Caco-2 (cell line): Measurements from ENCODE around the gene ANKRD23. TPM values are rescaled to one million over a fixed set of nuclear protein-coding genes. Genes with fewer than 3 reads are reported as not detected.

Experiments used
- BruUV-seq: library from RNA; stranded (reverse); fragments of 400-500 nt; replicated peaks from 2 replicates; lab custom pipeline; 2021; lab: Mats Ljungman, UMichigan
- CTCF ChIA-PET: fragments of 300-600 bp; sonication (Branson Sonifier 250); formaldehyde crosslinking; loops from one replicate; lab custom pipeline; 2022; ENCODE audit warnings: antibody characterized with exemption; lab: Charles Lee
- POLR2A ChIA-PET: fragments of 300-600 bp; sonication (Branson Sonifier 250); formaldehyde crosslinking; loops from one replicate; lab custom pipeline; 2022; ENCODE audit warnings: antibody characterized with exemption; lab: Charles Lee
- DNase-seq, 2 experiments: peaks; one replicate each; pipeline versions ENCODE4 v3.0.0 to v3.0.0-alpha.2; 2020 to 2022
- H3K27me3 ChIP-seq: replicated peaks from 2 replicates; pipeline ENCODE4 v1.6.0; 2011; ENCODE audit warnings: low read length; ENCODE audit not compliant: control insufficient read depth, insufficient read depth
- H3K36me3 ChIP-seq: 2 replicates; pipeline ENCODE4 v1.5.1; 2011; ENCODE audit warnings: low read length; ENCODE audit not compliant: control insufficient read depth, insufficient read depth
- H3K4me1 ChIP-seq: fragments of 250-450 bp; sonication (Bioruptor Pico); 2 replicates; pipeline ENCODE4 v1.5.1; 2020; ENCODE audit warnings: mild to moderate bottlenecking
- H3K4me3 ChIP-seq: 2 replicates; pipeline ENCODE4 v1.5.1; 2011; ENCODE audit warnings: low read depth, mild to moderate bottlenecking, control low read depth, low read length
- H3K9me3 ChIP-seq: fragments of 250-450 bp; sonication (Bioruptor Pico); 2 replicates; pipeline ENCODE4 v1.5.1; 2020; ENCODE audit warnings: mild to moderate bottlenecking, moderate library complexity
- H3K27ac Mint-ChIP-seq: one replicate; pipeline ENCODE4 v1.8.0; 2022; ENCODE audit warnings: mixed read lengths; ENCODE audit not compliant: unreplicated experiment
- H3K27me3 Mint-ChIP-seq: one replicate; pipeline ENCODE4 v1.8.0; 2022; ENCODE audit warnings: mixed read lengths; ENCODE audit not compliant: insufficient read depth, unreplicated experiment
- H3K36me3 Mint-ChIP-seq: one replicate; pipeline ENCODE4 v1.8.0; 2022; ENCODE audit warnings: mild to moderate bottlenecking, mixed read lengths; ENCODE audit not compliant: insufficient read depth, unreplicated experiment
- H3K4me1 Mint-ChIP-seq: one replicate; pipeline ENCODE4 v1.8.0; 2022; ENCODE audit warnings: low read depth, mixed read lengths; ENCODE audit not compliant: unreplicated experiment
- H3K4me3 Mint-ChIP-seq: one replicate; pipeline ENCODE4 v1.8.0; 2022; ENCODE audit warnings: mild to moderate bottlenecking, moderate library complexity, mixed read lengths; ENCODE audit not compliant: unreplicated experiment
- H3K9me3 Mint-ChIP-seq: one replicate; pipeline ENCODE4 v1.8.0; 2022; ENCODE audit warnings: mixed read lengths; ENCODE audit not compliant: unreplicated experiment
- intact Hi-C: fragments of 100-400 bp; cut with micrococcal nuclease; formaldehyde crosslinking; loops from one replicate; pipeline ENCODE4 v1.10.0; 2022; ENCODE audit not compliant: unreplicated experiment
- total RNA-seq: library from RNA; stranded (reverse); gene quantifications from 2 replicates; pipeline ENCODE4 v1.2.3, GENCODE V29; 2022
- TF ChIP-seq, protein P1 (sequence below), 2 experiments: fragments of 200-600 bp in 1 of 2; IDR thresholded peaks; 1 replicate in 1 of 2; 2 replicates in 1 of 2; pipeline versions ENCODE4 v1.5.1 to v1.8.0; 2011 to 2022; ENCODE audit warnings: antibody characterized with exemption in 1 of 2, control low read depth in 1 of 2, inconsistent platforms in 1 of 2, low read depth in 1 of 2, low read length in 1 of 2, mild to moderate bottlenecking in 1 of 2, moderate library complexity in 1 of 2; ENCODE audit not compliant: insufficient read depth in 1 of 2, severe bottlenecking in 1 of 2, unreplicated experiment in 1 of 2

ANKRD23 gene
- total RNA-seq, 1 experiment from 2014 or later: 2.5 TPM

DNA sequence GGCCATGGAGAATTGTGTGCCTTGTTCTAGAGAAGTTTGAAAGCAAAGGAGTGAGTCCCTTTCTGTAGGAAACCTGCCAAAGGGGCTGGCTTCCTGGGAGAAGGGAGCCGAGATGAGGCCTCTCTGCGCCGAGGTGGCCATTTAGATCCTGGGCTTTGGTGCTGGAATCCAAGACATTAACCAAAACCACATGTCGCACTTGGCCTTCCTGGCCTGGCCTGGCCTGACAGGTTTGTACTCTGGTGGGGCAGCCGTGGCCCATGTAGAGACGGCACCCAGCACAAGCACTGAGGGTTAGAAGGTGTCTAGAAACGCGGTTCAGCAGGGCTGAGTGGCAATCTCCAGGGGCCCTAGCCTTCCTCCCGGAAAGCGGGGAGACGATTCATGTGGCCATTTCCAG, 20.6 kb downstream of the ANKRD23 start:
- ChIA-PET CTCF (no interaction called here), POLR2A (no interaction called here)
- TF ChIP-seq, protein P1, sequence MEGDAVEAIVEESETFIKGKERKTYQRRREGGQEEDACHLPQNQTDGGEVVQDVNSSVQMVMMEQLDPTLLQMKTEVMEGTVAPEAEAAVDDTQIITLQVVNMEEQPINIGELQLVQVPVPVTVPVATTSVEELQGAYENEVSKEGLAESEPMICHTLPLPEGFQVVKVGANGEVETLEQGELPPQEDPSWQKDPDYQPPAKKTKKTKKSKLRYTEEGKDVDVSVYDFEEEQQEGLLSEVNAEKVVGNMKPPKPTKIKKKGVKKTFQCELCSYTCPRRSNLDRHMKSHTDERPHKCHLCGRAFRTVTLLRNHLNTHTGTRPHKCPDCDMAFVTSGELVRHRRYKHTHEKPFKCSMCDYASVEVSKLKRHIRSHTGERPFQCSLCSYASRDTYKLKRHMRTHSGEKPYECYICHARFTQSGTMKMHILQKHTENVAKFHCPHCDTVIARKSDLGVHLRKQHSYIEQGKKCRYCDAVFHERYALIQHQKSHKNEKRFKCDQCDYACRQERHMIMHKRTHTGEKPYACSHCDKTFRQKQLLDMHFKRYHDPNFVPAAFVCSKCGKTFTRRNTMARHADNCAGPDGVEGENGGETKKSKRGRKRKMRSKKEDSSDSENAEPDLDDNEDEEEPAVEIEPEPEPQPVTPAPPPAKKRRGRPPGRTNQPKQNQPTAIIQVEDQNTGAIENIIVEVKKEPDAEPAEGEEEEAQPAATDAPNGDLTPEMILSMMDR (IDR thresholded peaks at IDR 0.05; ENCODE audit: insufficient read depth in 1 of 2, low read depth in 1 of 2, low read length in 1 of 2, severe bottlenecking in 1 of 2, unreplicated experiment in 1 of 2): no peak
- no peak for DNase-seq
- peaks cover 11% of the 10 kb centered on the region for H3K36me3 ChIP-seq
- no peaks in the 10 kb centered on the region for H3K27me3 Mint-ChIP-seq
- no peak overlapping the region for H3K4me3 ChIP-seq
- peaks cover 46% of the 10 kb centered on the region for H3K4me1 Mint-ChIP-seq
- H3K27ac Mint-ChIP-seq: peak overlapping the region; percentile 46
- no peaks in the 10 kb centered on the region for H3K9me3 Mint-ChIP-seq
- H3K36me3 Mint-ChIP-seq: peaks cover 97% of the 10 kb centered on the region
- no peaks in the 10 kb centered on the region for H3K9me3 ChIP-seq
- BruUV-seq: no TSS peak
- peaks cover 59% of the 10 kb centered on the region for H3K4me1 ChIP-seq
- intact Hi-C loops: no loop called here
- no peaks in the 10 kb centered on the region for H3K27me3 ChIP-seq
- no peak overlapping the region for H3K4me3 Mint-ChIP-seq

DNA sequence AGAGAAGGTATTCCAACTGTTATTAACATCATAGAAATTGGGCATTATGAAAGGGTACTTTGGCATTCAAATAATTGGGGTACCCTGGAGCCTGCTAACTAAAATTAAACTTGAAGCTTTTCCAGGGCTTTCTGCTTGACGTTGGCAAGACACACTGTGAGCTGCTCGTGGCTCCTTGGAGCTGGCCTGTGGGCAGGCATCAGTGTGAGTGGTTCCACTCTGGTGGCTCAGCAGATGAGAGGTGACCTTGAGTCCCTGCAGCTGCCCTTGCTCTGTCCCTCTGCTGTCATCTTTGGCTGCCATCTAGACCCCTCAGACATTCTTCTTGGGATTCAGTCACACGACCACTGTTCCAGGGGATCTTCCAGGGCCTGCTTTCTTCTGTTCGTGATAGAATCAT, 21.0 kb downstream of the ANKRD23 start:
- ChIA-PET CTCF (no interaction called here), POLR2A (no interaction called here)
- no TSS peak for BruUV-seq
- H3K4me1 Mint-ChIP-seq: peaks cover 49% of the 10 kb centered on the region
- H3K27ac Mint-ChIP-seq: peak overlapping the region; percentile 46
- Histone ChIP-seq H3K36me3 (peaks cover 10% of the 10 kb centered on the region), H3K9me3 (no peaks in the 10 kb centered on the region), H3K27me3 (no peaks in the 10 kb centered on the region), H3K4me1 (peaks cover 59% of the 10 kb centered on the region), H3K4me3 (no peak overlapping the region)
- no peaks in the 10 kb centered on the region for H3K9me3 Mint-ChIP-seq
- intact Hi-C loops: no loop called here
- peaks cover 97% of the 10 kb centered on the region for H3K36me3 Mint-ChIP-seq
- no peak for DNase-seq
- H3K27me3 Mint-ChIP-seq: no peaks in the 10 kb centered on the region
- TF ChIP-seq, protein P1 (IDR thresholded peaks at IDR 0.05; ENCODE audit: insufficient read depth in 1 of 2, low read depth in 1 of 2, low read length in 1 of 2, severe bottlenecking in 1 of 2, unreplicated experiment in 1 of 2): no peak
- no peak overlapping the region for H3K4me3 Mint-ChIP-seq

DNA sequence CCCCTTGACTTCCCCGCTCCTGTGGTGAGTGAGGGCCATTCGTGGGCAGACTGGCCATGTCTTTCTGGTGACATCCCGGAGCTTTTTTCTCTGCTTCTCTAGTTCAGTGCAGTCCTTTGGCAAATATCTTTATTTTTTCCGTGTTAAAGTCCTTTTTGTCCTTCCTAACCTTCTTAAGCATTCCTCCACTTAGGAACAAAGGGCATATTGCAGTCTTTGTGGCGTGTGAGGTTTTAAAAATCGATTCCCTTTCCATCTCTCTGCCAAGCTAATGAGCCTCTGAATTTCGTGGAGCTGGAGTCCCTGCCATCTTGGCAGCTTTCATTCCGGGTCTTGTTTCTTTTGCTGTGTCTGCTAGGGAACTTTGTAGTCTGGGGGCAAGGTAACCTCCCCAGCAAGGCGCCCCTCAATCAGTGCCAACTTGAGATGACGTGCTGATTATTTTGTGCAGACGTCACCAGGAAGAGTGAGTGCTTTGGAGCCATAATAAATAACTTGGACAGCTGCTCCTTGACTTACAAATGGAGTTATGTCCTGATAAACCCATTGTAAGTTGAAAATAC, 22.6 kb downstream of the ANKRD23 start:
- Mint-ChIP-seq H3K9me3 (no peaks in the 10 kb centered on the region), H3K36me3 (peaks cover 90% of the 10 kb centered on the region), H3K4me3 (no peak overlapping the region), H3K4me1 (peaks cover 49% of the 10 kb centered on the region), H3K27ac (peak overlapping the region; percentile 71), H3K27me3 (no peaks in the 10 kb centered on the region)
- intact Hi-C loops: no loop called here
- no peak overlapping the region for H3K4me3 ChIP-seq
- no peaks in the 10 kb centered on the region for H3K27me3 ChIP-seq
- POLR2A ChIA-PET: interaction anchor here (1.0 kb wide), 2 partner anchors 10 to 22 kb away, joined by 3 read pairs; no protein-coding TSS in a partner anchor
- CTCF ChIA-PET: interaction anchor here (0.5 to 2.3 kb wide), 3 partner anchors 37 to 61 kb away, joined by 3 to 17 read pairs (median 6); partner anchors contain the start of gene ANKRD39
- DNase-seq: no peak
- H3K4me1 ChIP-seq: peaks cover 59% of the 10 kb centered on the region
- TF ChIP-seq, protein P1 (IDR thresholded peaks at IDR 0.05; ENCODE audit: insufficient read depth in 1 of 2, low read depth in 1 of 2, low read length in 1 of 2, severe bottlenecking in 1 of 2, unreplicated experiment in 1 of 2): no peak
- no peaks in the 10 kb centered on the region for H3K9me3 ChIP-seq
- no TSS peak for BruUV-seq
- H3K36me3 ChIP-seq: peaks cover 8% of the 10 kb centered on the region; the same call in 1 of the 2 replicates
